Ectodermal cell (in vitro differentiated cells): ENCODE results near the gene CREBRF.
"Not testable (repeated sequence)": the region's sequence is repeated elsewhere in the genome, so short reads cannot be mapped to it uniquely, and the experiment has no call there.

ENCODE experiments used
- H3K27ac ChIP-seq: 2 replicates; pipeline ENCODE4 v1.7.0; 2013; ENCODE audit warnings: mild to moderate bottlenecking, low read depth, low read length; ENCODE audit not compliant: insufficient read depth, poor library complexity, severe bottlenecking
- H3K27me3 ChIP-seq: 2 replicates; pipeline ENCODE4 v1.7.0; 2013; ENCODE audit warnings: mild to moderate bottlenecking, low read length; ENCODE audit not compliant: insufficient read depth, control insufficient read depth, poor library complexity, severe bottlenecking
- H3K36me3 ChIP-seq: one replicate; pipeline ENCODE4 v1.7.0; 2013; ENCODE audit warnings: low read length; ENCODE audit not compliant: control insufficient read depth, insufficient read depth
- H3K4me1 ChIP-seq: one replicate; pipeline ENCODE4 v1.7.0; 2013; ENCODE audit warnings: low read length; ENCODE audit not compliant: control insufficient read depth, insufficient read depth
- H3K4me3 ChIP-seq: 2 replicates; pipeline ENCODE4 v1.7.0; 2013; ENCODE audit warnings: low read depth, low read length, control low read depth; ENCODE audit not compliant: insufficient read depth
- H3K9me3 ChIP-seq: 2 replicates; pipeline ENCODE4 v1.7.0; 2013; ENCODE audit warnings: mild to moderate bottlenecking, low read length, moderate library complexity; ENCODE audit not compliant: control insufficient read depth
- WGBS, 2 experiments: methylation state at CpG; one replicate each; pipeline ENCODE4 v1.1.7; 2013; ENCODE audit warnings: missing lambda C conversion rate in 2 of 2; 5-methylcytosine and 5-hydroxymethylcytosine counted together

Gene CREBRF

DNA sequence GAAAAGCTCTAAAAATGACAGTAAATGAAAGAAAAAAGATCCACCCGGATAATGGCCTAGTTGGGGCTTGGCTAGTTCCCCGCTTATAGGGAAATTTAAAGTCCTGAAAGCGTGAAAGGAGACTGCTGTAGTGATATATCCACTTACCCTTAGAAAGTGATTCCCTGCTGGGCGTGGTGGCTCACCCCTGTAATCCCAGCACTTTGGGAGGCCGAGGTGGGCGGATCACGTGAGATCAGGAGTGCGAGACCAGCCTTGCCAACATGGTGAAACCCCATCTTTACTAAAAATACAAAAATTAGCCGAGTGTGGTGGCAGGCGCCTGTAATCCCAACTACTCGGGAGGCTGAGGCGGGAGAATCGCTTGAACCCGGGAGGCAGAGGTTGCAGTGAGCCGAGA, 39.1 kb upstream of the CREBRF start:
- not testable (repeated sequence) for H3K36me3 ChIP-seq, H3K27ac ChIP-seq, H3K4me3 ChIP-seq, H3K9me3 ChIP-seq, H3K27me3 ChIP-seq
- peaks cover 10% of the 10 kb centered on the region for H3K4me1 ChIP-seq
- 95 to 96% methylated on average over 15 of the region's 15 CpGs for WGBS, 2 experiments

DNA sequence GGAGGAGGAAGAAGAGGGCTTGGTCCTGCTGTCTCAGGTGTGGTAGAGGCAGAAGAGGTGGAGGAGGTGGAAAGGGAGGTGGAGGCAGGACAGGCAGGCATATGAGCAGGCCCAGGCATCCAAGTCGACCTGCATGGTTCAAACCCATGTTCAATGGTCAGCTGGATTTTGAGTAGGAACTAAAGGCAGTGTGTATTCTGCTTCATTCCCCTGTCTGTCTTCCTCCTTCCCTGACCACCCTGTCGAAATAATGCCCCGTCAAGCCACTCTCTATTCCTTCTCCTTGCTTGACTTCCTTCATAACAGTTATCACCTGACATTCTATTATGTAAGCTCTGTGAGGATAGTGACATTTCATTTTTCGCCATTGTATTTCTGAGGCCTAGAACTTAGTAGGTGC, 37.8 kb upstream of the CREBRF start:
- Histone ChIP-seq H3K27me3 (no peaks in the 10 kb centered on the region), H3K4me3 (no peak overlapping the region), H3K9me3 (no peaks in the 10 kb centered on the region), H3K27ac (no peak overlapping the region), H3K36me3 (peaks cover 4% of the 10 kb centered on the region), H3K4me1 (peaks cover 10% of the 10 kb centered on the region)
- 94 to 99% methylated on average over 4 of the region's 4 CpGs for whole genome bisulfite sequencing, 2 experiments

DNA sequence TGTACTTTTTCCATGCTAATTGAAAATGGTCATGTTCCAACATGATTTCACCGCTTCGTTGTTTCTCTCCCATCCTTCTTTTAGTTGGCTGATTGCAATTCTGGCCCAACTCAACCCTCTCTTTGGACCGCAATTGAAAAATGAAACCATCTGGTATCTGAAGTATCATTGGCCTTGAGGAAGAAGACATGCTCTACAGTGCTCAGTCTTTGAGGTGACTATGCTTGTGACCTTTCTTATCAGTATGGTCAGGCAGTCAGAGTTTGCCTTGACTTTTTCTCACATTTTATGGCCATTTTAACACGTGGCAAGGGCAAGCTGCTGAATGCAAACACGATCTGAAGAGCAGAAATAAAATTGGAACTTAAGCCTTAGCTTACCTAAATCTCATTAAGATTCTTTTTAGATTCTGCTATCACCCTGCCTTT, 36.0 kb upstream of the CREBRF start:
- H3K27ac ChIP-seq: no peak overlapping the region
- peaks cover 10% of the 10 kb centered on the region for H3K4me1 ChIP-seq
- 95% methylated on average over 5 of the region's 5 CpGs for WGBS, 2 experiments
- peaks cover 4% of the 10 kb centered on the region for H3K36me3 ChIP-seq
- no peaks in the 10 kb centered on the region for H3K27me3 ChIP-seq
- H3K9me3 ChIP-seq: no peaks in the 10 kb centered on the region
- H3K4me3 ChIP-seq: no peak overlapping the region

DNA sequence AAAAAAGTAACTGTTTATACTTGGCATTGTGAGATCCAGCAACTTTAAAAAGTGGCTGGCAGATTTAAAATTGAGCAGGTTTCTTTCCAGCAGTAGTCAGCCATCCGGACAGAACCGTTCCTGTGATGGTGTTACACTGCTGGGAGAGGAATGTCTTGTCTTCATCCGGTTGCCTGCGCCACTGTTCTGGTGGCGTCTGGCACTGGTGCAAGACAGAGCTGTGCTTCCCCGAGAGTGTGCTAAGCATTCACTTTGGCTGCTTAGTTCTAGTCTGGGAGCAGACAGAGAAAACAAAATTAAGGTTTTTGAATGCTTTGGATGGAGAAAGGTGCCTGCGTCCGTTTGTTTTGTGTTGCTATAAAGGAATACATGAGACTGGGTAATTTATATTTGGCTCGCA, 35.5 kb upstream of the CREBRF start:
- no peaks in the 10 kb centered on the region for H3K9me3 ChIP-seq
- H3K4me1 ChIP-seq: peaks cover 10% of the 10 kb centered on the region
- H3K27ac ChIP-seq: no peak overlapping the region
- H3K36me3 ChIP-seq: peaks cover 4% of the 10 kb centered on the region
- WGBS, 2 experiments: 95% methylated on average over 9 of the region's 9 CpGs
- no peak overlapping the region for H3K4me3 ChIP-seq
- H3K27me3 ChIP-seq: no peaks in the 10 kb centered on the region

DNA sequence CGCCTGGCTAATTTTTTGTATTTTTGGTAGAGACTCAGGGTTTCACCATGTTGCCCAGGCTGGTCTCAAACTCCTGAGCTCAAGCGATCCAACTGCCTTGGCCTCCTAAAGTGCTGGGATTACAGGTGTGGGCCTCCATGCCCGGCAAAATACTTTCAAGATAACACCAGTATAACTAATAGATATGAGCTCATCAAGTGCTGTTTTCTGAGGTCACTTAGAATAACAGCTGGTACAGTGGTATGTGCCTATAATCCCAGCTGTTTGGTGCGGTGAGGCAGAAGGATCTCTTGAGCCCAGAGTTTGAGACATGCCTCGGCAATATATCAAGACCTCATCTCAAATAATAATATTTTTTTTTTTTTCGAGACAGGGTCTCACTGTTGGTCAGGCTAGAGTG, 30.5 kb upstream of the CREBRF start:
- 96% methylated on average over 6 of the region's 6 CpGs for WGBS, 2 experiments
- Histone ChIP-seq H3K36me3 (no peaks in the 10 kb centered on the region), H3K27ac (no peak overlapping the region), H3K9me3 (no peaks in the 10 kb centered on the region), H3K4me1 (no peaks in the 10 kb centered on the region), H3K27me3 (no peaks in the 10 kb centered on the region), H3K4me3 (no peak overlapping the region)

DNA sequence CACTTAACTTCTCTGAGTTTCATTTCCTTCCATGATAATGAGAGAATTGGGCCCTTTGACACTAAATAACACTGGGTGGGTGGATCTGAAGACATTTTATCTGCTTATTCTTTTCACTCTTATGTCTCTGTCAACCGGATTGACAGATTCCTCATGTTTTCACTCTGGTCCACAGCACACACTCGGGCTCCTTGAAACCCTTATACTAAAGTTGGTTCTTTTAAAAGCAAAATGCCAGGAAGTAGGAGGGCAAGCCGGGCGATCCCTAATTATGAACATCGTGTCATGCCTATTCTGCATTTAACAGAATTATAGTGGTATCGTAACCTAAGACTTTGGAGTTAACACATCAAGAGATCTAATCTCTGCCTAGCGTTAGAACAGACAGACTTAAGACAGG, 28.2 kb upstream of the CREBRF start:
- no peak overlapping the region for H3K4me3 ChIP-seq
- no peaks in the 10 kb centered on the region for H3K27me3 ChIP-seq
- no peak overlapping the region for H3K27ac ChIP-seq
- H3K36me3 ChIP-seq: no peaks in the 10 kb centered on the region
- 93 to 94% methylated on average over 7 of the region's 7 CpGs for WGBS, 2 experiments
- H3K9me3 ChIP-seq: no peaks in the 10 kb centered on the region
- no peaks in the 10 kb centered on the region for H3K4me1 ChIP-seq

DNA sequence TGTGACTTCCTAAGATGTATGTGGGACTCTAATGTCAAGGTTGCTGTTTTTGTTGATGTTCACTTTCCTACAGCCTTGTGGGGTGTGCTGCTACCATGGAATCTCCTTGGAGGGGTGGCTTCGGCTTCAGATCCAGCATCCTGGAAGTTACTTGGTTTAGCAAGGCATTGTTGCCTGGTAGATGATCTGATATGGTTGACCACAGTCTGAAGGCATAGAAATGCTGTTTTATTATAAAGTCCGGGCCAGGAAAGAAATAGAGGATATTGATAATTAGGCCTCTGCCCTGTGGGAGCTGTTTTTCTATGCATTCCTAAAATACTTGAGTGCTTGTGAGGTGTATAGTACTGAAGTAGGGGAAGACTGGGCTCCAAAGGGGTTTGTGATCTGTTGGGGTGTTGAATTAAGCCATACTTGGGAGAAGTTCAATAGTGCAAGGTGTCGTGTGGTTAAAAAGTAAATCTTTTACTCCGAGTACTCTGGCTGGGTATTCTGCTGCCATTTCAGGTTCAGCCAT, 27.3 kb upstream of the CREBRF start:
- H3K4me1 ChIP-seq: no peaks in the 10 kb centered on the region
- 94 to 97% methylated on average over 4 of the region's 4 CpGs for WGBS, 2 experiments
- H3K27me3 ChIP-seq: no peaks in the 10 kb centered on the region
- no peak overlapping the region for H3K27ac ChIP-seq
- H3K9me3 ChIP-seq: no peaks in the 10 kb centered on the region
- no peaks in the 10 kb centered on the region for H3K36me3 ChIP-seq
- H3K4me3 ChIP-seq: no peak overlapping the region

DNA sequence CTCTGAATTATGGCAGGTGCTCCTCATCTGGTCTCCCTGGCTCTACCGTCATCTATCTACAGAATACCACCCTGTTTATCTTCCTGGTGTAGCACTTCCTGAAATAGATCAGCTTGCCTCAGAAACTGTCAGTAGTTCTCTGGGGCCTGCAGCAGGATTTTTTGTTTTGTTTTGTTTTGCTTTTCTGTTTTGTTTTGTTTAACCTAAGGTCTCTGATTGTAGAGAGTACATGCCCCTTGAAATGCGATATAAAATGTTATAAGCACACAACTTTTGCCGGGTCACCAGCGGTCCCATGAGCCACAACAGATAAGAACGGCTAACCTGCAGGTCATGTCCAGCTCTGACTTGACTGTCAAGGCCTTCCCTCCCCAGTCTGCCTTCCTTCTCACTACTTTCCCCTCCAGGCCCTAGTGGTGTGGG, 26.6 kb upstream of the CREBRF start:
- Histone ChIP-seq H3K4me3 (no peak overlapping the region), H3K4me1 (no peaks in the 10 kb centered on the region), H3K27ac (no peak overlapping the region)

DNA sequence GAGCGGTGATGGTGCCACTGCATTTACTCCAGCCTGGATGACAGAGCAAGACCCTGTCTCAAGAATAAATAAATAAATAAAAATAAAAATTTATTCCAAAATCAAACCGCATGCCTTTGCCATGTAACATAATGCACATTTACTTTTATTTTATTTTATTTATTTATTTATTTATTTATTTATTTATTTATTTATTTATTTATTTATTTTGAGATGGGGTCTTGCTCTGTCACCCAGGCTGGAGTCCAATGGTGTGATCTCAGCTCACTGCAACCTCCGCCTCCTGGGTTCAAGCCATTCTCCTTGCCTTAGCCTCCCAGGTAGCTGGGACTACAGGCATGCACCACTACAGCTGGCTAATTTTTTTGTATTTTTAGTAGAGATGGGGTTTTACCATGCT, 24.1 kb upstream of the CREBRF start:
- not testable (repeated sequence) for H3K27me3 ChIP-seq, H3K36me3 ChIP-seq, H3K4me1 ChIP-seq, H3K27ac ChIP-seq, H3K9me3 ChIP-seq, H3K4me3 ChIP-seq
- 98 to 100% methylated on average over 2 of the region's 3 CpGs for WGBS, 2 experiments

More for the DNA sequence above, 26.6 kb upstream of the CREBRF start:
- H3K36me3 ChIP-seq: no peaks in the 10 kb centered on the region
- 94 to 96% methylated on average over 5 of the region's 5 CpGs for WGBS, 2 experiments
- no peaks in the 10 kb centered on the region for H3K9me3 ChIP-seq
- H3K27me3 ChIP-seq: no peaks in the 10 kb centered on the region

DNA sequence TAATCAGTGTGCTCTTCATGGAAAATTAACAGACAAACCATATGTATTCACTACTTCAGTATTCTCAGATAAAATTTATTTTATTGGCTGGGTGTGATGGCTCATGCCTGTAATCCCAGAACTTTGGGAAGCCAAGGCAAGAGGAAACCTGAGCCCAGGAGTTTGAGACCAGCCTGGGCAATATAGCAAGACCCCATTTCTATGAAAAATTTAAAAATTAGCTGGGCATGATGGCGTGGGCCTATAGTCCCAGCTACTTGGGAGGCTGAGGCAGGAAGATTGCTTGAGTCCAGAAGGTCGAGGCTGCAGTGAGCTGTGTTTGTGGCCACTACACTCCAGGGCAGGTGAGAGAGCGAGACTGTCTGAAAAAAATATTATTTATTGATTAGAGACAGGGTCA, 23.4 kb upstream of the CREBRF start:
- H3K27me3 ChIP-seq: no peaks in the 10 kb centered on the region
- H3K27ac ChIP-seq: no peak overlapping the region
- no peaks in the 10 kb centered on the region for H3K36me3 ChIP-seq
- no peaks in the 10 kb centered on the region for H3K4me1 ChIP-seq
- H3K9me3 ChIP-seq: no peaks in the 10 kb centered on the region
- WGBS, 2 experiments: 95% methylated on average over 3 of the region's 3 CpGs
- H3K4me3 ChIP-seq: no peak overlapping the region

DNA sequence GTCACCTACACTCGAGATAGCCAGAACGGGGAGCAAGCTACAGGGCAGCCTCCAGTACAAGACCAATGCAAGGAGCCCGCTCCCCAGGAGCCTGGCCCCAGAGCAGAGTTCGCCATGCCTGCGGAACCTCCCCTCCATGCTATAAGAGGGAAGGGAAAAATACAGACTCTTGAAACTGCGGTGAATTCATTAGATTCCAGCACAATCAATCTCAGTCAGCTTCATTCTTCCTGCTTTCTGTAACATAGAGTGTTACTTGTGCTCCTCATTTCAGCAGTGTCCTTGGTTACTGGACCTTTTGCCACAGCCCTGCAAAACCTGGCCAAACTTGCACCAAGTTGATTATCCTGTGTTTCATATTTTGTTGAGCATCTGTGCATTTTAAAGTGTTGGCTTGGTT, 22.2 kb upstream of the CREBRF start:
- 83% methylated on average over 6 of the region's 6 CpGs for WGBS, 2 experiments
- no peaks in the 10 kb centered on the region for H3K9me3 ChIP-seq
- H3K27me3 ChIP-seq: no peaks in the 10 kb centered on the region
- H3K27ac ChIP-seq: no peak overlapping the region
- no peak overlapping the region for H3K4me3 ChIP-seq
- H3K4me1 ChIP-seq: no peaks in the 10 kb centered on the region
- H3K36me3 ChIP-seq: no peaks in the 10 kb centered on the region
